GM15510 (cell line): ENCODE data around the gene HOXA9.

Experiments
- POLR2A ChIP-seq: IDR thresholded peaks from 3 replicates; pipeline ENCODE4 v1.6.1; 2011; ENCODE audit warnings: borderline replicate concordance; ENCODE audit not compliant: insufficient read length; ENCODE audit errors: extremely low read depth

Gene HOXA9

GRCh38 chr7:27143023-27143949 lies 22.1 kb downstream of the HOXA9 start, which contains the start of gene HOXA5:
Gene HOXA5, minus strand, starts transcription at chr7:27143681. Its CDS starts 74 bp downstream, at chr7:27143607.
- TF ChIP-seq POLR2A: no peak

DNA sequence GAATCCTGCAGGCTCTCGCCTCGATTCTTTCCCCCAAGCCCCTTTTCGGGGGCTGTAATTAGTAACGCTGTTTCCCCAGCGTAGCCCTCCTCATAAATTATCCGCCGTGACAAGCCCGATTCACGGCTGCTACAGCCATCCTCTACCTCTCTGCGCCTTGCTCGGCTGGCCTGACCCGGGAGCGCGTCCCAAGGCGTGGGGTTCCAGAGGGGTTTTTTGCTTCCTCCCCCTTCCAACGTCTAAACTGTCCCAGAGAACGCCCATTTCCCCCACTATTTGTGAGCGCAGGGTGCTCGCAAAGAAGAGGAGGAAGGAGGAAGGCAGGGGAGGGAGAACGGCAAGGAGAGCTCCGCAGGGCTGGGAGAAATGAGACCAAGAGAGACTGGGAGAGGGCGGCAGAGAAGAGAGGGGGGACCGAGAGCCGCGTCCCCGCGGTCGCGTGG lies 22.7 kb downstream of the HOXA9 start:
- TF ChIP-seq POLR2A: no peak

DNA sequence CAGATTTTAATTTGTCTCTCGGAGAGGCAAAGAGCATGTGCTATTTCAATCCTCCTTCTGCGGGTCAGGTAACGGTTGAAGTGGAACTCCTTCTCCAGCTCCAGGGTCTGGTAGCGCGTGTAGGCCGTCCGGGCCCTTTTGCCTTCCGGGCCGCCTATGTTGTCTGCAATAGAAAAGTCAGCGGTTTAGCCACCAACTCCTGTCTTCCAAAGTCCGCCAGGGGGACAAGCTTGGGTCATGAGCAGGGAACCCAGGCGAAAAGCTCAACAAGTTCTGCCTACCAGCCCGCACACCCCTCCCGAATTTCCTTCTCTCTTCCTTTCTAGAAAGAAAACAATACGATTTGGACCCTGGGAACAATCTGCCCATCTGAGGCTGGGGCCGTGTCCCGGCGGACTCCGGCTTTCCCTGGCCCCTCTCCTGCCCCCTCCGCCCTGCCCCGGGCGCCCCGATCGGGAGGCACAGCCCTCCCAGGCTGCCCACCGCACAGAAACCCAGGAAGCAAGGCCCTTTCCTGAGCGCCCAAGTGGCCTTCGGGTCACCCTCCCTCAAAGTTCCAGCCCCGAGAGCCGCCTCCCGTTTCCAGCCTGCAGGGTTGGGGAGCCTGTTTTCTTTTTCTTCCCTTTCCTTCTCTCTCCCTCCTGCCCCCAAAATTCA lies 23.3 kb downstream of the HOXA9 start:
- no peak for TF ChIP-seq POLR2A

DNA sequence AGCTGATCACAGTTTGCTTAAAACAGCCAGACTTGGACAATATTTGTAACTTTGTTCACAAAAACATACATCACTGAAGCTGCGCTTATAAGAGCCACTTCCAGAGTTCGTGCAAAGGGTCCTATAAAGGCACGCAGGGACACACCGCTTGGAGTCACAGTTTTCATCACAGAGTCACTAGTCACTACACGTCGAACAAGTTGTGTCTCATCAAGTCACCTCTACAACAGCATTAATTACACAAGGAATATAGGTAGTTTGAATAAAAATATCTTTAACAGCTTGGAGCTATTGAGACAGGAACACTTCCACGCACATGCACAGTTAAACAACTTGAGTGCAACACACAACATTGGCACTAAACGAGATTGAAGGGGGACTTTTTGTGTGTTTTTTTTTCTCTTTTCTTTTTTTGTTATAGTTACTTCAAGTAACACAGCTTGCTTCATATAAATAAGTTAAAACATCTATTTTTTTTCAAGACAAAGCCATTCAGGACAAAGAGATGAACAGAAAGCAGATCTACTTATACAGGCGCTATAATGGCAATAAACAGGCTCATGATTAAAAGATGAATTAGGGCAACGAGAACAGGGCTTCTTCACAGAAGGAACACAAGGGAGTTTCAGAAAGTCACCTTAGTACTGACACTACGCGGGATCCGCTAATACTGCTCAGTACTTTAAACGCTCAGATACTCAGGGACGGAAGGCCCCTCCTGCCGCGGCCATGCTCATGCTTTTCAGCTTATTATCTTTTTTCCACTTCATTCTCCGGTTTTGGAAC lies 24.0 kb downstream of the HOXA9 start:
- no peak for TF ChIP-seq POLR2A

DNA sequence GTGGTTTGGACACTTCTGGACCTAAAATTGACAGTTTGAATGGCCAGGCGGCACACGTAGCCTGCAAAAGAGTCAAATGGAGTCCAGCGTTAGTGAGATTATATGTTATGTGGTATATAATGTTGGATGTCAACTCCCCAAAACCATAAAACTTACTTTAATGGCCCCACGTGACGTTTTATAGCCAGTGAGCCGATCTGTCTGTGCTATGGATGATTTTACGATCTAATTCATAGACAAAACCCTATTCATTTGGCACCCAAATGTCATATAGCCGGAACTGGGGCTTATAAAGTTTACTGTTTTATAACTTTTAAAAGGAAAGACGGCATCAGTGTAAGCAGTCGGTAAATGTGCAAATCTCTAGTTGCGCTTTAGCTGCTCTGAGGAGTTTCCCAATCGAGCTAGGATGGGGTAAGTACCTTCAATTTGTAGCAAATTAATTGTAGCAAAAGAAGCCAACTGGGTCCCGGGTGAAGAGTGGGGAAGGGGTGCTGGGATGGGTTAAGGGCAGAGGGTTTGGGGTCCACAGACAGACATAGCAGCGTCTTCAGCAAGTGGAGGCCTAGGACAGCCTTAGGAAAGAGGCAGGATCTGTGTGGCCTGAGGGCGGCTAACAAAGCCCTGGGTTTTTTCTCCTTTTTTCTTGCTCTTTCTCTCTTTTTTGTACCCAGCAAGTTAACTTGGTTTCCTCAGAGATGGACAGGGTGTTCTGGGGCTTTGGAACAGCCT lies 25.0 kb downstream of the HOXA9 start:
- no peak for TF ChIP-seq POLR2A

GRCh38 chr7:27139334-27140125 lies 25.8 kb downstream of the HOXA9 start:
- no peak for TF ChIP-seq POLR2A

GRCh38 chr7:27138985-27139333 lies 26.4 kb downstream of the HOXA9 start:
- TF ChIP-seq POLR2A: no peak

- no peak for TF ChIP-seq POLR2A
Observed at GRCh38 chr7:27138472-27138871, 26.9 kb downstream of the HOXA9 start.

GRCh38 chr7:27137640-27138315 lies 27.6 kb downstream of the HOXA9 start:
- TF ChIP-seq POLR2A: no peak

- no peak for TF ChIP-seq POLR2A
Observed at GRCh38 chr7:27134392-27134791, 30.9 kb downstream of the HOXA9 start.

DNA sequence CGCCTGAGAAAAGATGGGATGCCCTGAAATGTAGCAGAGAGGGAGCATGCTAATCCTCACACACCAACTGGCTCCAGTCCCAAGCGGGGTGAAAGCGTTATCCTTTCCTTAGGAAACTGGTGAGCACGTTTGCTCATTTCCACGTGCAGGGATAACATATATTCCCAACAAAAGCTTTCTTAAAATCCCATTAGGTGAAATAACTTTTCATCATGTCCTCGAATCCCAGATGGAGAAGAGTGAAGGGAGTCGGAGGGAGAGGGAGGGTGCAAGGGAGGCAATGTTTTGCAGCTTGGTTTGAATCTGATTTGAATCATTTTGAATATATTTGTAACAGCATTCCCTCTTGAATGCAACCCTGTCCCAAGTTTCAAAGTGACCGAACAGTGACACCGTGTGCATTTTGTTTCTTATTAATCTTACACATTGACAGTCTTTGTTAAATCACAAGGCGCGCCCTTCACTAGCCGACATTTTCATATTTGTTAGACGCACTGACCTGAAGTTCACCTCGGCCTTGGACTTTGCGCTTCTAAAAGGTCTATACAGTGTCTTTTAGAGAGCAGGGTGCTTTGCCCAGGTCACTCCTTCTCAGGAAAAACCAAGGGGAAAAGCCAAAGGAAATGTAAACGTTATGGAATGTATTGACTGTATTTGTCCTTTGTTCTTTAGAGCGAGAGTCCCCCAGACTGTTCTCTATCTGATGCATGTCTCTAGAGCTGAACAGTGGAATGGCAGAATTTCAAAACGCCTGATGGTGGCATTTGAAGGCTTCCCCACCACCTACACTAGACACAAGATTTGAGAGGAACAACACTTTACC lies 31.7 kb downstream of the HOXA9 start:
- no peak for TF ChIP-seq POLR2A

DNA sequence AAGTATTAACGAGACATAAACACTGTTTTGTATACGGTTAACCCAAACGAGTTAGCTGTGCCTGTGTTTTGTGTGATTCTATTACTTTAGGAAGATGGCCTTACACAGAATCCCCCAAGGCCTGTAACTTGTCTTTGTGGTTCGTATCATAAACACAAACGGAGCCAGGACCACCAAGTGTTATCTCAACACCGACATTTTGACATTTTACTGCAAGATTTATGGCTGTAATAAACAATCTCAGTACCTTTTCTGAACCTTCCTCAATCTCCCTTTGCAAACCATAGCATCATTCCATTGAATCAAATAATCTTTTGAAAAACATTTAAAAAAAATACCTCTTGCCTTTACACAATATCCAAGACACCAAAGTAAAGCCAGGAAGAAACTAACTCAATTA lies 32.4 kb downstream of the HOXA9 start:
- no peak for TF ChIP-seq POLR2A
